ENCODE results near the gene RFC5. TPM values are rescaled to one million over a fixed set of nuclear protein-coding genes. Genes with fewer than 3 reads are reported as not detected.
"Not testable (repeated sequence)": the region's sequence is repeated elsewhere in the genome, so short reads cannot be mapped to it uniquely, and the experiment has no call there.

RFC5 gene
- total and polyA plus RNA-seq, 4 donors = 5.4 to 26.4 (median 6.7) TPM

- TF ChIP-seq NR2F2 (IDR thresholded peaks at IDR 0.05) (no peak), HNF4G (IDR thresholded peaks at IDR 0.05) (no peak)
- 78% methylated on average over 3 of the region's 3 CpGs for WGBS
- no peaks in the 10 kb centered on the region for H3K27me3 ChIP-seq (ENCODE audit: control insufficient read depth in 4 of 4, insufficient read depth in 4 of 4, low read length in 3 of 4)
- no peaks in the 10 kb centered on the region for H3K36me3 ChIP-seq (ENCODE audit: control insufficient read depth in 4 of 4, insufficient read depth in 3 of 4, low read depth in 1 of 4, low read length in 3 of 4)
- no peak overlapping the region for H3K27ac ChIP-seq (ENCODE audit: low read depth in 1 of 2, low read length in 2 of 2)
- H3K4me3 ChIP-seq (ENCODE audit: low read depth in 1 of 3, low read length in 3 of 3) = no peak overlapping the region
- H3K9me3 ChIP-seq (ENCODE audit: control insufficient read depth in 4 of 4, low read length in 3 of 4) = peaks cover 0 to 7% (median 0%) of the 10 kb centered on the region in 4 donors
- no peak for DNase-seq (ENCODE audit: low spot score)
- H3K4me1 ChIP-seq (ENCODE audit: control insufficient read depth in 4 of 4, insufficient read depth in 4 of 4, low read length in 3 of 4) = no peaks in the 10 kb centered on the region
- no peak overlapping the region for H3K9ac ChIP-seq (ENCODE audit: low read depth in 1 of 2, low read length in 2 of 2)
These were observed 21.7 kb upstream of the RFC5 start for GRCh38 chr12:117994551-117995438.

GRCh38 chr12:117998719-117999118, 17.8 kb upstream of the RFC5 start:
- H3K36me3 ChIP-seq (ENCODE audit: control insufficient read depth in 4 of 4, insufficient read depth in 3 of 4, low read depth in 1 of 4, low read length in 3 of 4) = no peaks in the 10 kb centered on the region
- no peaks in the 10 kb centered on the region for H3K4me1 ChIP-seq (ENCODE audit: control insufficient read depth in 4 of 4, insufficient read depth in 4 of 4, low read length in 3 of 4)
- H3K27me3 ChIP-seq (ENCODE audit: control insufficient read depth in 4 of 4, insufficient read depth in 4 of 4, low read length in 3 of 4) = no peaks in the 10 kb centered on the region
- no peak overlapping the region for H3K27ac ChIP-seq (ENCODE audit: low read depth in 1 of 2, low read length in 2 of 2)
- H3K9ac ChIP-seq (ENCODE audit: low read depth in 1 of 2, low read length in 2 of 2) = no peak overlapping the region
- 91% methylated on average over 2 of the region's 2 CpGs for WGBS
- TF ChIP-seq, protein P1, sequence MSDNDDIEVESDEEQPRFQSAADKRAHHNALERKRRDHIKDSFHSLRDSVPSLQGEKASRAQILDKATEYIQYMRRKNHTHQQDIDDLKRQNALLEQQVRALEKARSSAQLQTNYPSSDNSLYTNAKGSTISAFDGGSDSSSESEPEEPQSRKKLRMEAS (IDR thresholded peaks at IDR 0.05) = no peak
- peaks cover 0 to 7% (median 0%) of the 10 kb centered on the region in 4 donors for H3K9me3 ChIP-seq (ENCODE audit: control insufficient read depth in 4 of 4, low read length in 3 of 4)
- no peak overlapping the region for H3K4me3 ChIP-seq (ENCODE audit: low read depth in 1 of 3, low read length in 3 of 3)
- no peak for DNase-seq (ENCODE audit: low spot score)

DNA sequence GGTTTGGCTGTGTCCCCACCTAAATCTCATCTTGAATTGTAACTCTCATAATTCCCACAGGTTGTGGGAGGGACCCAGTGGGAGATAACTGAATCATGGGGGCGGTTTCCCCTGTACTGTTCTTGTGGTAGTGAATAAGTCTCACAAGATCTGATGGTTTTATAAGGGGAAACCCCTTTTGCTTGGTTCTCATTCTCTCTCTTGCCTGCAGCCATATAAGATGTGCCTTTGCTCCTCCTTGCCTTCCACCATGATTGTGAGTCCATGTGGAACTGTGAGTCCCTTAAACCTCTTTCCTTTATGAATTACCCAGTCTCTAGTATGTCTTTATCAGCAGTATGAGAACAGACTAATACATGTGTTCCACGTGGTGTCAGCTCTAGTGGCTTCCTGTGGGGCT, 16.7 kb upstream of the RFC5 start:
- not testable (repeated sequence) for H3K4me1 ChIP-seq (ENCODE audit: control insufficient read depth in 4 of 4, insufficient read depth in 4 of 4, low read length in 3 of 4); DNase-seq (ENCODE audit: low spot score); H3K9ac ChIP-seq (ENCODE audit: low read depth in 1 of 2, low read length in 2 of 2); H3K36me3 ChIP-seq (ENCODE audit: control insufficient read depth in 4 of 4, insufficient read depth in 3 of 4, low read depth in 1 of 4, low read length in 3 of 4); H3K27ac ChIP-seq (ENCODE audit: low read depth in 1 of 2, low read length in 2 of 2); H3K9me3 ChIP-seq (ENCODE audit: control insufficient read depth in 4 of 4, low read length in 3 of 4); H3K4me3 ChIP-seq (ENCODE audit: low read depth in 1 of 3, low read length in 3 of 3); H3K27me3 ChIP-seq (ENCODE audit: control insufficient read depth in 4 of 4, insufficient read depth in 4 of 4, low read length in 3 of 4)
- 77% methylated on average over 2 of the region's 2 CpGs for WGBS

GRCh38 chr12:118010903-118011302, 5.6 kb upstream of the RFC5 start:
- Histone ChIP-seq H3K4me1 (ENCODE audit: control insufficient read depth in 4 of 4, insufficient read depth in 4 of 4, low read length in 3 of 4) (peaks cover 3 to 8% (median 6%) of the 10 kb centered on the region in 4 donors), H3K27me3 (ENCODE audit: control insufficient read depth in 4 of 4, insufficient read depth in 4 of 4, low read length in 3 of 4) (no peaks in the 10 kb centered on the region), H3K27ac (ENCODE audit: low read depth in 1 of 2, low read length in 2 of 2) (no peak overlapping the region), H3K9ac (ENCODE audit: low read depth in 1 of 2, low read length in 2 of 2) (no peak overlapping the region), H3K4me3 (ENCODE audit: low read depth in 1 of 3, low read length in 3 of 3) (no peak overlapping the region), H3K36me3 (ENCODE audit: control insufficient read depth in 4 of 4, insufficient read depth in 3 of 4, low read depth in 1 of 4, low read length in 3 of 4) (no peaks in the 10 kb centered on the region), H3K9me3 (ENCODE audit: control insufficient read depth in 4 of 4, low read length in 3 of 4) (no peaks in the 10 kb centered on the region)
- WGBS = 98% methylated on average over 3 of the region's 3 CpGs
- DNase-seq (ENCODE audit: low spot score) = no peak
- TF ChIP-seq CTCF (IDR thresholded peaks at IDR 0.05; ENCODE audit: low read depth, low read length, missing input control) (no peak), RXRA (IDR thresholded peaks at IDR 0.05) (no peak), EGR1 (IDR thresholded peaks at IDR 0.05; ENCODE audit: low read depth in 2 of 2) (no peak), NR2F2 (IDR thresholded peaks at IDR 0.05) (no peak), ZBTB33 (IDR thresholded peaks at IDR 0.05) (no peak), TAF1 (conservative IDR thresholded peaks at IDR 0.05) (no peak), YY1 (IDR thresholded peaks at IDR 0.05) (no peak), FOXA1 (IDR thresholded peaks at IDR 0.05) (no peak), SP1 (IDR thresholded peaks at IDR 0.05) (no peak), HNF4A (conservative IDR thresholded peaks at IDR 0.05) (no peak), RAD21 (IDR thresholded peaks at IDR 0.05) (no peak)
- TF ChIP-seq, protein P1 (IDR thresholded peaks at IDR 0.05) = no peak
- TF ChIP-seq, protein P2, sequence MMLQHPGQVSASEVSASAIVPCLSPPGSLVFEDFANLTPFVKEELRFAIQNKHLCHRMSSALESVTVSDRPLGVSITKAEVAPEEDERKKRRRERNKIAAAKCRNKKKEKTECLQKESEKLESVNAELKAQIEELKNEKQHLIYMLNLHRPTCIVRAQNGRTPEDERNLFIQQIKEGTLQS (IDR thresholded peaks at IDR 0.05) = no peak
- TF ChIP-seq, protein P3, sequence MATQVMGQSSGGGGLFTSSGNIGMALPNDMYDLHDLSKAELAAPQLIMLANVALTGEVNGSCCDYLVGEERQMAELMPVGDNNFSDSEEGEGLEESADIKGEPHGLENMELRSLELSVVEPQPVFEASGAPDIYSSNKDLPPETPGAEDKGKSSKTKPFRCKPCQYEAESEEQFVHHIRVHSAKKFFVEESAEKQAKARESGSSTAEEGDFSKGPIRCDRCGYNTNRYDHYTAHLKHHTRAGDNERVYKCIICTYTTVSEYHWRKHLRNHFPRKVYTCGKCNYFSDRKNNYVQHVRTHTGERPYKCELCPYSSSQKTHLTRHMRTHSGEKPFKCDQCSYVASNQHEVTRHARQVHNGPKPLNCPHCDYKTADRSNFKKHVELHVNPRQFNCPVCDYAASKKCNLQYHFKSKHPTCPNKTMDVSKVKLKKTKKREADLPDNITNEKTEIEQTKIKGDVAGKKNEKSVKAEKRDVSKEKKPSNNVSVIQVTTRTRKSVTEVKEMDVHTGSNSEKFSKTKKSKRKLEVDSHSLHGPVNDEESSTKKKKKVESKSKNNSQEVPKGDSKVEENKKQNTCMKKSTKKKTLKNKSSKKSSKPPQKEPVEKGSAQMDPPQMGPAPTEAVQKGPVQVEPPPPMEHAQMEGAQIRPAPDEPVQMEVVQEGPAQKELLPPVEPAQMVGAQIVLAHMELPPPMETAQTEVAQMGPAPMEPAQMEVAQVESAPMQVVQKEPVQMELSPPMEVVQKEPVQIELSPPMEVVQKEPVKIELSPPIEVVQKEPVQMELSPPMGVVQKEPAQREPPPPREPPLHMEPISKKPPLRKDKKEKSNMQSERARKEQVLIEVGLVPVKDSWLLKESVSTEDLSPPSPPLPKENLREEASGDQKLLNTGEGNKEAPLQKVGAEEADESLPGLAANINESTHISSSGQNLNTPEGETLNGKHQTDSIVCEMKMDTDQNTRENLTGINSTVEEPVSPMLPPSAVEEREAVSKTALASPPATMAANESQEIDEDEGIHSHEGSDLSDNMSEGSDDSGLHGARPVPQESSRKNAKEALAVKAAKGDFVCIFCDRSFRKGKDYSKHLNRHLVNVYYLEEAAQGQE (IDR thresholded peaks at IDR 0.05) = no peak
